Measurements from ENCODE around the gene ALPL. TPM values are rescaled to one million over a fixed set of nuclear protein-coding genes. Genes with fewer than 3 reads are reported as not detected.

The ALPL gene
- total RNA-seq, 1 experiment from 2014 or later = 0.31 TPM

- TF ChIP-seq CTCF (IDR thresholded peaks at IDR 0.05; ENCODE audit: unreplicated experiment) = no peak
- no peaks in the 10 kb centered on the region for H3K9me3 Mint-ChIP-seq (ENCODE audit: low read depth, unreplicated experiment)
- no peak for DNase-seq
- H3K27me3 Mint-ChIP-seq (ENCODE audit: unreplicated experiment) = peaks cover 47% of the 10 kb centered on the region
- H3K4me1 Mint-ChIP-seq (ENCODE audit: low read depth, unreplicated experiment) = no peaks in the 10 kb centered on the region
- H3K36me3 Mint-ChIP-seq (ENCODE audit: insufficient read depth, unreplicated experiment) = no peaks in the 10 kb centered on the region
- no peak overlapping the region for H3K27ac Mint-ChIP-seq (ENCODE audit: unreplicated experiment)
- CTCF ChIA-PET = interaction anchor here (0.5 kb wide), 1 partner anchor 496 kb away, joined by 6 read pairs; no protein-coding TSS in a partner anchor
- BruUV-seq (replicated peaks) = no TSS peak
- no peak overlapping the region for H3K4me3 Mint-ChIP-seq (ENCODE audit: low read depth, unreplicated experiment)
- intact Hi-C loops (cut with micrococcal nuclease; ENCODE audit: unreplicated experiment) = no loop called here
Measured at GRCh38 chr1:21543598-21543997, 34.4 kb downstream of the ALPL start.

GRCh38 chr1:21544095-21544494 is 34.9 kb downstream of the ALPL start:
- no TSS peak for BruUV-seq (replicated peaks)
- H3K27ac Mint-ChIP-seq (ENCODE audit: unreplicated experiment) = no peak overlapping the region
- CTCF ChIA-PET = no interaction called here

GRCh38 chr1:21546122-21546825 is 37.1 kb downstream of the ALPL start:
- DNase-seq = no peak
- CTCF ChIA-PET = interaction anchor here (0.6 kb wide), 1 partner anchor 155 kb away, joined by 3 read pairs; no protein-coding TSS in a partner anchor
- Mint-ChIP-seq H3K4me3 (ENCODE audit: low read depth, unreplicated experiment) (no peak overlapping the region), H3K4me1 (ENCODE audit: low read depth, unreplicated experiment) (no peaks in the 10 kb centered on the region), H3K27me3 (ENCODE audit: unreplicated experiment) (peaks cover 47% of the 10 kb centered on the region), H3K36me3 (ENCODE audit: insufficient read depth, unreplicated experiment) (no peaks in the 10 kb centered on the region), H3K27ac (ENCODE audit: unreplicated experiment) (no peak overlapping the region), H3K9me3 (ENCODE audit: low read depth, unreplicated experiment) (no peaks in the 10 kb centered on the region)
- no TSS peak for BruUV-seq (replicated peaks)
- no peak for TF ChIP-seq CTCF (IDR thresholded peaks at IDR 0.05; ENCODE audit: unreplicated experiment)
- intact Hi-C loops (cut with micrococcal nuclease; ENCODE audit: unreplicated experiment) = no loop called here

More at GRCh38 chr1:21544095-21544494, 34.9 kb downstream of the ALPL start:
- no peak for TF ChIP-seq CTCF (IDR thresholded peaks at IDR 0.05; ENCODE audit: unreplicated experiment)
- intact Hi-C loops (cut with micrococcal nuclease; ENCODE audit: unreplicated experiment) = no loop called here
- H3K4me1 Mint-ChIP-seq (ENCODE audit: low read depth, unreplicated experiment) = no peaks in the 10 kb centered on the region
- H3K36me3 Mint-ChIP-seq (ENCODE audit: insufficient read depth, unreplicated experiment) = no peaks in the 10 kb centered on the region
- DNase-seq = no peak
- no peak overlapping the region for H3K4me3 Mint-ChIP-seq (ENCODE audit: low read depth, unreplicated experiment)
- peaks cover 47% of the 10 kb centered on the region for H3K27me3 Mint-ChIP-seq (ENCODE audit: unreplicated experiment)
- H3K9me3 Mint-ChIP-seq (ENCODE audit: low read depth, unreplicated experiment) = no peaks in the 10 kb centered on the region

- no peak for DNase-seq
- H3K27ac Mint-ChIP-seq (ENCODE audit: unreplicated experiment) = no peak overlapping the region
- TF ChIP-seq CTCF (IDR thresholded peaks at IDR 0.05; ENCODE audit: unreplicated experiment) = no peak
- peaks cover 44% of the 10 kb centered on the region for H3K27me3 Mint-ChIP-seq (ENCODE audit: unreplicated experiment)
- no peaks in the 10 kb centered on the region for H3K36me3 Mint-ChIP-seq (ENCODE audit: insufficient read depth, unreplicated experiment)
- no peak overlapping the region for H3K4me3 Mint-ChIP-seq (ENCODE audit: low read depth, unreplicated experiment)
- intact Hi-C loops (cut with micrococcal nuclease; ENCODE audit: unreplicated experiment) = no loop called here
- CTCF ChIA-PET = no interaction called here
- no peaks in the 10 kb centered on the region for H3K4me1 Mint-ChIP-seq (ENCODE audit: low read depth, unreplicated experiment)
- no peaks in the 10 kb centered on the region for H3K9me3 Mint-ChIP-seq (ENCODE audit: low read depth, unreplicated experiment)
- no TSS peak for BruUV-seq (replicated peaks)
Measured at GRCh38 chr1:21547876-21548275, 38.7 kb downstream of the ALPL start.

All from Calu3 (cell line).